Testis (tissue), 3 donors: ENCODE data around the gene SCGB1A1. TPM values are rescaled to one million over a fixed set of nuclear protein-coding genes. Genes with fewer than 3 reads are reported as not detected.

Experiments used
- DNase-seq: peaks from one replicate; pipeline ENCODE4 v3.0.0-alpha.2; 2019
- H3K27ac ChIP-seq, 2 donors: fragments of 200-600 bp; sonication (generic); one replicate each; pipeline ENCODE4 v1.5.1; 2019
- H3K27me3 ChIP-seq: fragments of 200-600 bp; sonication (generic); one replicate; pipeline ENCODE4 v1.5.1; 2019
- H3K36me3 ChIP-seq: fragments of 200-600 bp; sonication (generic); one replicate; pipeline ENCODE4 v1.5.1; 2017; ENCODE audit warnings: low read depth; ENCODE audit errors: missing control alignments
- H3K4me1 ChIP-seq: fragments of 200-600 bp; sonication (generic); one replicate; pipeline ENCODE4 v1.5.1; 2019
- H3K4me3 ChIP-seq, 2 donors: fragments of 200-600 bp; sonication (generic); one replicate each; pipeline ENCODE4 v1.5.1; 2017 to 2019
- H3K9me3 ChIP-seq: fragments of 200-600 bp; sonication (generic); one replicate; pipeline ENCODE4 v1.5.1; 2017
- POLR2A ChIP-seq: fragments of 450-650 bp; IDR thresholded peaks from one replicate; pipeline ENCODE4 v1.6.1; 2017; ENCODE audit warnings: antibody characterized with exemption, mild to moderate bottlenecking, moderate library complexity
- WGBS, 2 donors: methylation state at CpG; one replicate each; pipeline ENCODE4 v1.1.5; 2018; 5-methylcytosine and 5-hydroxymethylcytosine counted together
- intact Hi-C: fragments of 100-400 bp; cut with DNase I; formaldehyde crosslinking; loops from one replicate; pipeline ENCODE4 v1.15.1; 2023; ENCODE audit warnings: low total_unique reads
- polyA plus RNA-seq: library from polyadenylated mRNA; stranded (reverse); fragments of 350-450 nt; fragmentation: Illumina TruSeq; extraction: RNeasy Lipid Tissue Mini Kit (QIAGEN cat#74804); gene quantifications from one replicate; pipeline ENCODE4 v1.2.3, GENCODE V29; 2014; ENCODE audit warnings: low read depth, low replicate concordance; ENCODE audit not compliant: insufficient read depth
- total RNA-seq, 2 donors: library from RNA; depleted of rRNA; stranded (reverse); fragments of >200 nt; gene quantifications; one replicate each; pipeline ENCODE4 v1.2.3, GENCODE V29; 2016
- TF ChIP-seq, protein P1 (sequence below), 3 experiments: fragments of 450-650 bp in 2 of 3; fragments of 200-600 bp in 1 of 3; sonication (generic) in 1 of 3; IDR thresholded peaks; one replicate each; pipeline ENCODE4 v1.5.1; 2016 to 2019; ENCODE audit warnings: antibody characterized with exemption in 3 of 3, mild to moderate bottlenecking in 2 of 3, moderate library complexity in 1 of 3

SCGB1A1 gene
- total and polyA plus RNA-seq, 3 donors from 2014 or later: not detected

DNA sequence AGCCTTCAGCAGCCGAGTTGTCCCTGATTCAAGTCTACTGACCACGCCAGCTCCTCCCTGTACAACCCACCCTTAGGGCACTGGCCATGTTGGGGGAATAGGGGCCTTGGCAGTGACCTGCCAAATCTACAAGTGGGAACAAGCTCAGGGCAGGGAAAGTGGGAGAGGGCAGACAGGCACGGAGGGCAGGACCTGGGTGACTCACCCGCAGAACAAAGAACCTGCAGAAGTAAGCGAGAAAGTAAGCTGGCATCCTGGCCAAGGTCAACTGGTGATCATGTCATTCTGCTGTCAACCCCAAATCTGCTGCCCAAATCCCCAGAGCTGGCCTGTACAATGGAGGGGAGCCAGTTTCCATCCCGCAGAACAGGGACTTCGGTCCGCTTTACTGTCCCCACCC is 7.9 kb upstream of the SCGB1A1 start:
- Histone ChIP-seq H3K4me1 (peaks cover 13% of the 10 kb centered on the region), H3K4me3 (no peak overlapping the region), H3K27ac (no peak overlapping the region), H3K27me3 (no peaks in the 10 kb centered on the region), H3K36me3 (no peaks in the 10 kb centered on the region), H3K9me3 (no peaks in the 10 kb centered on the region)
- DNase-seq: no peak
- TF ChIP-seq, protein P1, sequence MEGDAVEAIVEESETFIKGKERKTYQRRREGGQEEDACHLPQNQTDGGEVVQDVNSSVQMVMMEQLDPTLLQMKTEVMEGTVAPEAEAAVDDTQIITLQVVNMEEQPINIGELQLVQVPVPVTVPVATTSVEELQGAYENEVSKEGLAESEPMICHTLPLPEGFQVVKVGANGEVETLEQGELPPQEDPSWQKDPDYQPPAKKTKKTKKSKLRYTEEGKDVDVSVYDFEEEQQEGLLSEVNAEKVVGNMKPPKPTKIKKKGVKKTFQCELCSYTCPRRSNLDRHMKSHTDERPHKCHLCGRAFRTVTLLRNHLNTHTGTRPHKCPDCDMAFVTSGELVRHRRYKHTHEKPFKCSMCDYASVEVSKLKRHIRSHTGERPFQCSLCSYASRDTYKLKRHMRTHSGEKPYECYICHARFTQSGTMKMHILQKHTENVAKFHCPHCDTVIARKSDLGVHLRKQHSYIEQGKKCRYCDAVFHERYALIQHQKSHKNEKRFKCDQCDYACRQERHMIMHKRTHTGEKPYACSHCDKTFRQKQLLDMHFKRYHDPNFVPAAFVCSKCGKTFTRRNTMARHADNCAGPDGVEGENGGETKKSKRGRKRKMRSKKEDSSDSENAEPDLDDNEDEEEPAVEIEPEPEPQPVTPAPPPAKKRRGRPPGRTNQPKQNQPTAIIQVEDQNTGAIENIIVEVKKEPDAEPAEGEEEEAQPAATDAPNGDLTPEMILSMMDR (IDR thresholded peaks at IDR 0.05): no peak
- TF ChIP-seq POLR2A: no peak
- WGBS, 2 donors: 63 to 69% methylated on average over 6 to 8 of the region's 8 CpGs
- intact Hi-C loops: no loop called here

GRCh38 chr11:62411524-62411923 is 7.3 kb upstream of the SCGB1A1 start:
- H3K27me3 ChIP-seq: no peaks in the 10 kb centered on the region
- no peak overlapping the region for H3K27ac ChIP-seq
- peaks cover 11% of the 10 kb centered on the region for H3K4me1 ChIP-seq
- H3K4me3 ChIP-seq: no peak overlapping the region
- WGBS, 2 donors: 48 to 72% methylated on average over 5 of the region's 5 CpGs
- no peak for DNase-seq
- no peaks in the 10 kb centered on the region for H3K9me3 ChIP-seq
- intact Hi-C loops: no loop called here
- TF ChIP-seq, protein P1 (IDR thresholded peaks at IDR 0.05): no peak
- TF ChIP-seq POLR2A: no peak
- H3K36me3 ChIP-seq: no peaks in the 10 kb centered on the region

GRCh38 chr11:62413060-62413696 is 5.7 kb upstream of the SCGB1A1 start:
- DNase-seq: no peak
- H3K27me3 ChIP-seq: no peaks in the 10 kb centered on the region
- TF ChIP-seq, protein P1 (IDR thresholded peaks at IDR 0.05): no peak
- TF ChIP-seq POLR2A: no peak
- WGBS, 2 donors: 60 to 67% methylated on average over 1 to 8 of the region's 8 CpGs
- H3K4me1 ChIP-seq: peaks cover 11% of the 10 kb centered on the region
- intact Hi-C loops: no loop called here
- no peak overlapping the region for H3K27ac ChIP-seq
- no peaks in the 10 kb centered on the region for H3K9me3 ChIP-seq
- H3K36me3 ChIP-seq: no peaks in the 10 kb centered on the region
- no peak overlapping the region for H3K4me3 ChIP-seq

DNA sequence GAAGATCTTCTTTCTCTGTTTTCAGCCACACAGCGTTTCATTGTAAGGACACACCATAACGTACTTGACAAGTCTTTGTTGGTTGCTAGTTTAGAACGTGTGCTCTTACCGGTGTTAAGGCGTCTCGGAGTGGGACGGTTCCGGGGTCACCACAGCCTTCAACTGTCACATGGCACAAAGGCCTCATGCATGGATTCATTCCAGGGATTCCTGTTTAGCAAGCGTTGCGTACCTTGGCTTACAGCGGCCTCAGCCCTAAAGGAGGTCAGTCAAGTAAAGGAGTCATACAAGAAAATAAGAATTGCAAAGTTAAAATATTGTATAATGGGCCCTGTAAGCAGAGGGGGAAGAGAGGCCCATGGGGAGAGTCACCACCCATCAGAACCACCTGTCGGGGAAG is 2.2 kb upstream of the SCGB1A1 start:
- intact Hi-C loops: no loop called here
- no peak overlapping the region for H3K4me3 ChIP-seq
- WGBS, 2 donors: 86 to 94% methylated on average over 12 of the region's 12 CpGs
- H3K4me1 ChIP-seq: peaks cover 17% of the 10 kb centered on the region
- no peak for TF ChIP-seq POLR2A
- TF ChIP-seq, protein P1 (IDR thresholded peaks at IDR 0.05): no peak
- no peak overlapping the region for H3K27ac ChIP-seq
- DNase-seq: no peak
- H3K36me3 ChIP-seq: no peaks in the 10 kb centered on the region
- H3K27me3 ChIP-seq: no peaks in the 10 kb centered on the region
- H3K9me3 ChIP-seq: no peaks in the 10 kb centered on the region

DNA sequence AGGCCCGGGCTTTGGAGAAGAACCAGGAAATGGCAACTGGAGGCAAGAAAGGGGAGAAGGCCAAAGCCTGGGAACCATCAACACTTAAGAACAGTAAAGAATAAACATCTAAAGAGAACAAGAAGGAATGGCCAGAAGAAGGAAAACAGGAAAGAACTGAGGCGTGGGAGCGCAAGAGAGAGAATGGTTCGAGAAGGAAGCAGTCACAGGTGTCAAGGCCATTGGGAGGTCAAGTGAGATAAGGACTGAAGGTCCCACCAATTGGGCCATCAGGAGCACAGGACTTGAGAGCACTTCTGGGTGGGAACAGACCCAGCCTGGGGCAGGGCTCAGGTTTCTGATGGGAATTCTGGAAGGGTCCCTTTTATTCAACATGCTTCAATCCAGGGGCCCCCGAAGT is 697 bp upstream of the SCGB1A1 start:
- Histone ChIP-seq H3K36me3 (no peaks in the 10 kb centered on the region), H3K27ac (no peak overlapping the region), H3K9me3 (no peaks in the 10 kb centered on the region), H3K4me1 (peaks cover 15% of the 10 kb centered on the region), H3K27me3 (no peaks in the 10 kb centered on the region), H3K4me3 (no peak overlapping the region)
- intact Hi-C loops: no loop called here
- DNase-seq: no peak
- 59 to 75% methylated on average over 5 of the region's 5 CpGs for WGBS, 2 donors
- TF ChIP-seq POLR2A: no peak
- TF ChIP-seq, protein P1 (IDR thresholded peaks at IDR 0.05): no peak
